ENCODE measurements around the gene CCDC197. TPM values are rescaled to one million over a fixed set of nuclear protein-coding genes. Genes with fewer than 3 reads are reported as not detected.

The CCDC197 gene
- total and polyA plus RNA-seq, 2 donors (not counting 1 experiment from before 2014, with no cell fraction given): not detected

DNA sequence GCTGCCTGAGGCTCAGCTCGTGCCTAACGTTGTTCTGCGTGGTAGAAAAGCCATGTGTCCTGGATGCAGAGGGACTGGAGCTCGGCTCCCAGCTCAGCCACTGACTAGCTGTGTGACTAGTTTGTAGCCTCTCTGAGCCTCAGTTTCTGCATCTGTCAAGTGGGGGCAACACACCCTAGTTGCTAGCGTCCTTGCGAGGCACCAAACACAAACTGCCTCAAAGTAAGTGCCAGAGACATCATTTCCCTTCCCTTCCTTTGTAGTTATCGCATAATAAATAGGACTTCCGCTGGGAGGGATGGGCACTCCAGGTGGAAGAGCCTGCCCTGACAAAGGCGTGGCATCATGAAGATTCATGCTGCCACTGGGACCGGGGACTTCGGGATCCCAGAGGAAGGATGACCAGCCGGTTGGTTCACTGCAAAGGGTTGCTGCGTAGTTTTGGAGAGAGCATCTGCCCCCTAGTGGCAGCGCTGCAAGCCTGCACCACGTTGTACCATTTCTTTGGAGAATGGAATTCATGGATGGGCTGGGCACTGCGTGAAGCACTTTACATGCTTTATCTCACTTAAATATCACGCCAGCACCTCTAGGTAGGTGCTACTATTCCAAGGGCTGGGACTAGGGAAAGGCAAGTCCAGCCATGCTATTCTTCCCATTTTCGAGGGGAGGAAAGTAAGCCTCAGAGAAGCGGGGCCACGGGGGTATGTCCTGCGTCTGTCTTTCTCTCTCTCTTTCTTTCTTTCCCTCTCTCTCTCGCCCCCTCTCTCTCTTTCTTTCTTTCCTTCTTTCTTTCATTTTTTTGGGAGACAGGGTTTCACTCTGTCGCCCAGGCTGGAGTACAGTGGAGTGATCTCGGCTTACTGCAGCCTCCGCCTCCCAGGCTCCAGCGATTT lies 4.6 kb downstream of the CCDC197 start:
- Histone ChIP-seq H3K4me3 (ENCODE audit: control extremely low read depth in 1 of 5, extremely low read depth in 1 of 5, insufficient read depth in 1 of 5, low read depth in 2 of 5, low read length in 4 of 5) (no peak overlapping the region), H2AFZ (ENCODE audit: insufficient read depth, low read depth, low read length, poor library complexity, severe bottlenecking) (no peak overlapping the region), H3K9ac (ENCODE audit: low read length) (no peak overlapping the region), H3K27me3 (replicated peaks in 1 of 4; ENCODE audit: control extremely low read depth in 1 of 4, control insufficient read depth in 3 of 4, insufficient read depth in 4 of 4, low read length in 3 of 4) (peaks cover 0 to 28% (median 9%) of the 10 kb centered on the region in 4 experiments), H3K79me2 (ENCODE audit: control insufficient read depth, insufficient read depth, low read length) (no peaks in the 10 kb centered on the region), H4K20me1 (ENCODE audit: control insufficient read depth, insufficient read depth, low read length, poor library complexity, severe bottlenecking) (no peaks in the 10 kb centered on the region), H3K27ac (ENCODE audit: low read length in 2 of 2) (no peak overlapping the region), H3K4me1 (ENCODE audit: control insufficient read depth in 2 of 2, insufficient read depth in 2 of 2, low read length in 2 of 2) (peaks cover 4 to 6% of the 10 kb centered on the region in 2 donors), H3K36me3 (replicated peaks in 1 of 2; ENCODE audit: control extremely low read depth in 1 of 2, control insufficient read depth in 1 of 2, extremely low read depth in 1 of 2, insufficient read depth in 2 of 2, low read length in 1 of 2) (no peaks in the 10 kb centered on the region), H3K9me3 (ENCODE audit: control extremely low read depth in 1 of 3, control insufficient read depth in 2 of 3, insufficient read depth in 1 of 3, low read length in 2 of 3) (peaks cover 0 to 7% (median 0%) of the 10 kb centered on the region in 3 donors), H3K4me2 (replicated peaks; ENCODE audit: low read depth, low read length, poor library complexity, severe bottlenecking) (peak overlapping the region; percentile 40)
- 27% methylated on average over 18 of the region's 26 CpGs for WGBS (ENCODE audit: insufficient coverage)
- TF ChIP-seq CTCF (IDR thresholded peaks at IDR 0.05): peak; percentile 99
- TF ChIP-seq EZH2 (IDR thresholded peaks at IDR 0.05; ENCODE audit: borderline replicate concordance, insufficient read depth, low read depth, low read length, poor library complexity, severe bottlenecking): no peak
- H3K4me3 Mint-ChIP-seq: no peak overlapping the region
- peak overlapping the region; percentile 20 for H3K27ac Mint-ChIP-seq
- ChIA-PET CTCF (interaction anchor here (0.6 to 12.8 kb wide), 21 partner anchors 9 to 144 kb away, joined by 3 to 367 read pairs (median 6); no protein-coding TSS in a partner anchor), POLR2A (interaction anchor here (1.0 to 1.6 kb wide), 2 partner anchors 31 to 59 kb away, joined by 3 to 6 read pairs; no protein-coding TSS in a partner anchor)
- intact Hi-C loops (cut with micrococcal nuclease): loop anchor here (1.0 to 5.0 kb wide), 3 partner anchors 31 to 344 kb away; no protein-coding TSS in a partner anchor
- H3K4me1 Mint-ChIP-seq: peaks cover 4% of the 10 kb centered on the region
- DNase-seq (peak; percentile 79), ATAC-seq (ENCODE audit: low read depth) (peak; percentile 85)
- H3K27me3 Mint-ChIP-seq: peaks cover 48% of the 10 kb centered on the region
- H3K9me3 Mint-ChIP-seq (ENCODE audit: insufficient read depth): no peaks in the 10 kb centered on the region

Data from B cell (primary cell).